GM19328 (cell line): Measurements from ENCODE around the gene TNPO2.
A peak's percentile ranks its signal among the peaks of the same experiment; 100 is the strongest.
"Not testable (repeated sequence)": the region's sequence is repeated elsewhere in the genome, so short reads cannot be mapped to it uniquely, and the experiment has no call there.

Source experiments
- ATAC-seq: cut with Tn5 transposase; IDR thresholded peaks from one replicate; pipeline ENCODE4 v1.9.1; 2021; ENCODE audit warnings: mild to moderate bottlenecking, moderate library complexity; ENCODE audit not compliant: unreplicated experiment

TNPO2 gene

GRCh38 chr19:12737835-12738351 is 14.2 kb upstream of the TNPO2 start:
- ATAC-seq = no peak

DNA sequence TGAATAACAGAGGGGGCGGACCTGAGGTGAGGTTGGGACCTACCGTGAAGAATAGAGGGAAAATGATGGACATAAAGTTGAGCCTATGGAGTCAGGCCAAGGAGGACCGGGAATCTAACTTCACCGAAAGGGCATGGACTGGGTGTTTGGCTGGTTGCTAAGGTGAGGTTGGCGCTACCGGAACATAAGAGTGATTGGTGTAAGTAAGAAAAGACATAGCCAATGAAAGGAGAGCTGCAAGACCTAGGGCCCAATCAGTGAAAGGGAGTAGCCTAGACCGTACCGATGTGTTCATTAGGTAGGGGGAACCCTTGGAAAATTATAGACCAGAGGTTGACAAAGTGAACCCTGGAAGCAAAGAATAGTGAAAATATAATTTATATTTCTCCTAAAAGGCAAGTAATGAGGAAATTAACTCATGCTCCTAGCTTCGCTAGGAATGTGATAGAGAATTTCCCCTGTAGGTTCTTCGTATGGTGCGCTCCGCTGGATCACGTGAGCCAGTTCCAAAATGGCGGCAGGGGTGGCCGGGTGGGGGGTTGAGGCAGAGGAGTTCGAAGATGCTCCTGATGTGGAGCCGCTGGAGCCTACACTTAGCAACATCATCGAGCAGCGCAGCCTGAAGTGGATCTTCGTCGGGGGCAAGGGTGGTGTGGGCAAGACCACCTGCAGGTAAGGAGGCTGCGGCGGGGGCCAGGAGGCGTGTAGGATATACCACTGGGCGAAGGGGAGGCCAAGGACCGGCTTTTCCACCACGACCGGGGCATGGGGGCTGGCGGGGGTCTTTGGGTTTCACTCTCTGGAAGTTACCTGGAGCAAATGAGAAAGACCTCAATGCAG is 13.5 kb upstream of the TNPO2 start, which contains the start of gene GET3:
Gene GET3 (plus strand): TSS at position 503 of the 840 bp plus-strand sequence. CDS start 9 bp downstream, at position 512.
- peak; percentile 68 for ATAC-seq

DNA sequence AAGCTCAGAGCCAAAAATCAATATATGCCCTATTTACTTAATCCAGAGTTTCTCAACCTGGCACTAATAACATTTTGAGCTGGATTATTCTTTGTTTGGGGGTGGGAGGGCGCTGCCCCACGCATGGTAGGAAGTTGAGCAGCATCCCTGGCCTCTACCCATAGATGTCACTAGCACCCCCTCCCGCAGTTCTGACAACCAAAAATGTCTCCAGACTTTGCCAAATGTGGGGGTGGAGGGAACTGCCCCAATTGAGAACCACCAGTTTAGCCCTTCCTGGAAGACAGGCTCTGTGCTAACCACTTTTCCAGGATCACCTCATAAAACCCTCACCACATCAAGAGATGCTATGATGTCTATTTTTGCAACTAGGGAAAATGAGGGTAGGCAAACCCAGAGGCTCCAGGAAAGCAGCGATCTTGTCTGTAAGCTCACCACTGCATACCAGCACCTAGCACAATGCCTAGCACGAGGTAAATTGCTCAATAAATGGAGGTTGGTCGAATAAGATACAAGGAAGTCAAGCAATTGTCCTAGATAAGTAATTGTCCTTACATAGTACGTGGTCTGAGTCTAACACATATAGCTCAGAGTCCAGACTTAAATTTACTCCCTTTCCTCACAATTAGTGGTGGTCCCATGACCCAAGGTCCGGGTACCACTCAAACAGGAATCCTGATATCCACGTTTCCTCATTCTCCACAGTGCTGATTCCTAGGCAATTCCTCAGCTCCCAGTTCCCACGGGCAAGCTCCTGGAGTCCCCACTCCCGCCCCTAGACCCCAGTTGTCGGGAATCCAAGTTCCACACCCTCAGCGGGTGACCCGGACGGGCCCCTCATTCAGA is 9.9 kb upstream of the TNPO2 start:
- no peak for ATAC-seq

DNA sequence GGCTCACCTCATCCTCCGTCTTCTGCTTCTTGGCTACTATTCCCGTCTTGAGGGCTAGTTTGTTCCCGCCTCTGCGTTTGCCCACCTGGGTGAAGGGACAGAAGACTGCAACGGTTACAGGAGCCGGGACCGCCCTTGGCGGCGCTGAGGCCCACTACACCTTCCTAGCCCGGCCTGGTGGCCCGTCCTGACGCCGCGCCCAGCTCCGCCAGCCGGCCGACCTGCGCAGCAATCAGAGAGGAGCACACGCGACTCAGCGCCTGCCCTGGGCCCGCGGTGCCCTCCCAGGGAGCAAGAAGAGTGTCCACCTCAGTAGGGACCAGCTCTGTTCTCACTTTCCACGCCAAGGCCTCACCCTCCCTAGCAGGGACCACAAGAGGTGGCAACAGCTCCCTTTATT is 7.6 kb upstream of the TNPO2 start:
- ATAC-seq = no peak

DNA sequence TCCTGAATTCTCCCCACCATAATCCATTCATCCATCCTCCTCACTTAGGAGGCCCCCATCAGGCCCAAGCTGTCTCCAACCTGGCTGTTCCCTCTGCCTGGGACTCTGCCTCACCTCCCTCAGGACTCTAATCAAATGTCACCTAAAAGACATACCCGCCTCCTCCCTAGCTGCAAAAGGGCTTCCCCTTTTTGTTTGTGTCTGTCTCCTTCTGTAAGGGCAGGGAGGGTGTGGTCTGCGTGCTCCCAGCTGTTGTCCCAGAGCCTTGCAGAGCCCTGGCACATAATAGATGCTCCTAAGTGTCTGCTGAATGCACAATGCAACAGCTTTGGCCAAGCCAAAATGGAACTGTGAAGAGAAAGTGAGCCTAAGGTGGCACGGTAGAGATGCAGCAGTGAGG is 6.3 kb upstream of the TNPO2 start:
- no peak for ATAC-seq

DNA sequence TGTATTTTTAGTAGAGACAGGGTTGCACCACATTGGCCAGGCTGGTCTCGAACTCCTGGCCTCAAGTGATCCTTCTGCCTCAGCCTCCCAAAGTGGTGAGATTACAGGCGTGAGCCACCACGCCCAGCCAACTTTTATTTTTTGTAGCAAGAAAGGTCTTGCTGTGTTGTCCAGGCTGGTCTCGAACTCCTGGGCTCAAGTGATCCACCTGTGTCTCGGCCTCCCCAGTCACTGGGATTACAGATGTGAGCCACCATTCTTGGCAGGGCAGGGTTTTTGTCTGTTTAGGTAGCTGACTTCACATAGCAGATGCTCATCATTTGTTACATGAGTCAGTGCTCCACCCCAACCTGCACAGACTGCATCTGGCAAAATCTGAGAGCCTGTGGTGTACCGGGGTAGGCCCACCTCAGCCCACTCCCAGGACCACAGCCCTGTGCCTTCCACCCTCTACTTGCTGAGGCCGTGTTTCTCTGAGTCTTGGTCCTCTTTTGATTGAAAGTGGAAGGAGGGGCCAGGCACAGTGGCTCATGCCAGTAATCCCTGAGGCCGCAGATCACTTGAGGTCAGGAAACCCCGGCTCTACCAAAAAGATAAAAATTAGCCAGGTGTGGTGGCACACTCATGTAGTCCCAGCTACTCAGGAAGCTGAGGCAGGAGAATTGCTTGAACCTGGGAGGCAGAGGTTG is 4.2 kb upstream of the TNPO2 start:
- no peak for ATAC-seq

DNA sequence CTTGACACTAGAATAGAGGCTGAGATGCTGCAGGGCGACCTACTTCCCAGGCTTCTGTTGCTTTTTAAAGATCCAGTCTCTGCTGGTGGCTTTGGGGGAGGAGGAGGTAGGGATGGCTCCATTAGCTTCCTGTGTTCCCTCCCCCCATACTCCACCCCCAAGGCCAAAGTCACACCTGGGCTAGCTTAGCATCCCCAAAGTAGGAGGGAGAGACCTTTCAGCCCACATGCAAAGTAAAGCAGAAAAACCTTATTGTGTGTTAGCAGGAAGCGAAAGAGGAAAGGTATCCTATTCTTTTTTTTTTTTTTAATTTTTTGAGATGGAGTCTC is 3.2 kb upstream of the TNPO2 start:
- no peak for ATAC-seq

DNA sequence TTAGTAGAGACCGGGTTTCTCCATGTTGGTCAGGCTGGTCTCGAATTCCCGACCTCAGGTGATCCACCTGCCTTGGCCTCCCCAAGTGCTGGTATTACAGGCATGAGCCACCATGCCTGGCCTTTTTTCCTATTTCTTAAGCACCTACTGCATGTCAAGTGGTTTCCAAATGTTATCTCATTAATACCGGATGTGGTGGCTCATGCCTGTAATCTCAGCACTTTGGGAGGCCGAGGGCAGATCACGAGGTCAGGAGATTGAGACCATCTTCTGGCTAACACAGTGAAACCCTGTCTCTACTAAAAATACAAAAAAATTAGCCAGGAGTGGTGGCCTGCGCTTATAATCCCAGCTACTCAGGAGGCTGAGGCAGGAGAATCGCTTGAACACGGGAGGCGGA is 1.9 kb upstream of the TNPO2 start:
- ATAC-seq = not testable (repeated sequence)

DNA sequence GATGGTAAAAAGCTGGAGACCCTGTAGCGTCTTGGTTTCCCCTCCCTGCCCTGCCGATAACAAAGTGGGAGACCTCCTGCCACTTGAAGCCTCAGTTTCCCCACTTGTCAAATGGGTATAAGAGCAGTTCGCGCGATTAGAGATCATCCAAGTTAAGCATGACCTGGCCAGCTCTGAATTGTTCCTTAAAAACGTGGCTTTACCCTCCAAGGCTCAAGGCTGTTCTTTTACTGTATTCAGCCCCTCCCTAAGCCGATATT is 421 bp downstream of the TNPO2 start:
- no peak for ATAC-seq

DNA sequence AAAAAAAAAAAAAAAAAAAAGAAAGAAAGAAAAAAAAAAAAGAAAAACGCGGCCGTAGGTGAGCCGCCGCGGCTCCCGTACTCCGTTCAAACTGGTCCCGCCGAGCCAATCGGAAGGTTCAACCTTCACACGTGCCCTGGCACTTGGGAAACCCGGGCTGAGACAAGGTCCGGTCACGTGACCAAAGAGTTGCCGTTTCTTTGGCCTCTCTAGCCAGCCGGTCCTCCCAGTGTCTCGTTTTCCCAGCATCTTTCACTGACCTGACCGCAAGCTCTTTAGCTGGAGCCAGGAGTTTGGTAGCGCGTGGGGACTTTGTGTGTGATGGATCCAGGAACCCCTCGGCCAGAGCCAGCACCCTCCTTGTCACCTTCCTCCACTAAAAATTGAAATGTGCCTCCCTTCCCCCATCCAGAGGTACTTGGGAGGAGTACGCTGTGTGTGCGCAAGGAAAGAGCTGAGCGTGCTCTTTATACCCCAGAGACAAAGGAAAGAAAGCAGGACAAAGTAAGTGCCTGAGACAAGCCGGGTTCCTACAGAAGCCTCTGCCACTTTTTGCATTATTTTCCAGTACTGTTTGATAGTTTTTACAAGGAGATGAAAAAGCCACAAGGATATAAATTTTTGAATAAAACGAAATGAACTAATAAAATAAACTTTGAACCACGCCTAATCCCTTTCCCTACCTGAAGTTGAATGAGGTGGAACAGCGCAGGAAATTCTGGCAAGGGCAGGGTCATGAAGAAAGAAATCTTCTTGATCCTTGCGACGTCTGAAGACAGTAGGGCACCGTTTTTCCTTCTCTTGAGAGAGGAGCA is 959 bp downstream of the TNPO2 start:
- ATAC-seq = peak; percentile 78

- peak; percentile 10 for ATAC-seq
These were observed 1.8 kb downstream of the TNPO2 start for GRCh38 chr19:12721656-12722565.

DNA sequence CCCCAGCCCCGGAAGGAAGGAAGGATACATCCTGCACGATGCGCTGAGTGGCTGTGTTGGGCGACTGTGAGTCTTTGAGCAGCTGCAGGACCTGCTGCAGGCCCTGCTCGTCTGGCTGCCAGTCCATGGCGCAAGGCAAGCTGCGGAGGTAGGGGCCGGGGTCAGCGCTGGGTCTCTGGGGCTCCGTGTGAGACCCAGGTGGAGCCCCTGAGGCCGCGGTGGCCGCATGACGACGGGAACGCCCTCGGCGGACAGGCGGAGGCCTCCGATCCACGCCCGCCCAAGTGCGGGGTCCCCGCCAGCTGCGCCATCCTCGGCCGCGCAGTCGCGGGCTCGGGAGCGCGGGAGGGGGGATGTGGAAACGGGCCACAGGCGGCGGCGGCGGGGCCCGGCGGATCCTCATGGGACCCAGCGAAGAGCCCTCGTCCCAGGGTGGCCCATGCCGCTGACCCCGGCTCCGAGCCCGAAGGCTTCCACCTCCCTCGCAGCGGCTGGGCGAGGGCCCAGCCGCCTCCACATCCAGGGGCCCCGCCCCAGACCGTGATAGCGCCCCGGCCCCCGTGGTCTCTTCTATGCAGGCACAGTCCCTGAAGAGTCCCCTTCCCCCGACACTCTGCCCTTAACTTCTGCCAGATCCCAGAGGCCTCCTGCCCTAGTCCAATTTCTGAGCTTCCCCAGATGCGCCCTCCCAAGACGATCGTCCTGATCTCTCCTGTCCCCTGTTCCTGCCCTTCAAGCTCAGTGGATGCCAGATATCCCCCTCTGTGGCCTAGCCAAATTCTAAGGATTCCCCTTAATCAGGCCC is 2.7 kb downstream of the TNPO2 start:
- ATAC-seq = no peak

GRCh38 chr19:12720296-12720695 is 3.4 kb downstream of the TNPO2 start:
- ATAC-seq = no peak

- ATAC-seq = no peak
These were observed 7.8 kb downstream of the TNPO2 start for GRCh38 chr19:12715929-12716328.

GRCh38 chr19:12715102-12715501 is 8.6 kb downstream of the TNPO2 start:
- ATAC-seq = no peak

GRCh38 chr19:12713304-12713703 is 10.4 kb downstream of the TNPO2 start:
- ATAC-seq = not testable (repeated sequence)

- ATAC-seq = not testable (repeated sequence)
These were observed 11.7 kb downstream of the TNPO2 start for GRCh38 chr19:12712077-12712476.

- ATAC-seq = no peak
These were observed 12.5 kb downstream of the TNPO2 start for GRCh38 chr19:12711187-12711586.

DNA sequence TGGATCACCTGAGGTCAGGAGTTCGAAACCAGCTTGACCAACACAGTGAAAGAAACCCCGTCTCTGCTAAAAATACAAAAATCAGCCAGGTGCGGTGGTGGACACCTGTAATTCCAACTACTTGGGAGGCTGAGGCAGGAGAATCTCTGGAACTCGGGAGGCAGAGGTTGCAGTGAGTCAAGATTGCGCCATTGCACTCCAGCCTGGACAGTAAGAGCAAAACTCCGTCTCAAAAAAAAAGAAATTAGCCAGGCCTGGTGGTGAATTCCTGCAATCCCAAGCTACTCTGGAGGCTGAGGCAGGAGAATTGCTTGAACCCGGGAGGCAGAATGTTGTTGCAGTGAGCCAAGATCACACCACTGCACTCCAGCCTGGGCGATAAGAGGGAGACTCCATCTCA is 15.1 kb downstream of the TNPO2 start:
- no peak for ATAC-seq
